Tibial nerve (tissue), 4 donors: ENCODE data around the gene TREML2.

Experiments used
- CTCF ChIP-seq, 5 experiments: fragments of 200-600 bp in 3 of 5; fragments of 450-650 bp in 2 of 5; sonication (generic) in 3 of 5; IDR thresholded peaks; one replicate each; pipeline ENCODE4 v1.5.1; 2016 to 2019; ENCODE audit warnings: antibody characterized with exemption in 5 of 5, mild to moderate bottlenecking in 3 of 5, moderate library complexity in 2 of 5
- EP300 ChIP-seq, 2 donors: sonication (generic); formaldehyde crosslinking; IDR thresholded peaks; one replicate each; pipeline ENCODE4 v1.6.1; 2017; ENCODE audit warnings: antibody characterized with exemption in 2 of 2, mild to moderate bottlenecking in 1 of 2

GRCh38 chr6:41189967-41190366, 11.0 kb downstream of the TREML2 start:
- TF ChIP-seq CTCF (IDR thresholded peaks at IDR 0.05) (no peak), EP300 (IDR thresholded peaks at IDR 0.05) (no peak)
